ENCODE results near the gene PDIA4.
"Not testable (repeated sequence)": the region's sequence is repeated elsewhere in the genome, so short reads cannot be mapped to it uniquely, and the experiment has no call there.

The PDIA4 gene

DNA sequence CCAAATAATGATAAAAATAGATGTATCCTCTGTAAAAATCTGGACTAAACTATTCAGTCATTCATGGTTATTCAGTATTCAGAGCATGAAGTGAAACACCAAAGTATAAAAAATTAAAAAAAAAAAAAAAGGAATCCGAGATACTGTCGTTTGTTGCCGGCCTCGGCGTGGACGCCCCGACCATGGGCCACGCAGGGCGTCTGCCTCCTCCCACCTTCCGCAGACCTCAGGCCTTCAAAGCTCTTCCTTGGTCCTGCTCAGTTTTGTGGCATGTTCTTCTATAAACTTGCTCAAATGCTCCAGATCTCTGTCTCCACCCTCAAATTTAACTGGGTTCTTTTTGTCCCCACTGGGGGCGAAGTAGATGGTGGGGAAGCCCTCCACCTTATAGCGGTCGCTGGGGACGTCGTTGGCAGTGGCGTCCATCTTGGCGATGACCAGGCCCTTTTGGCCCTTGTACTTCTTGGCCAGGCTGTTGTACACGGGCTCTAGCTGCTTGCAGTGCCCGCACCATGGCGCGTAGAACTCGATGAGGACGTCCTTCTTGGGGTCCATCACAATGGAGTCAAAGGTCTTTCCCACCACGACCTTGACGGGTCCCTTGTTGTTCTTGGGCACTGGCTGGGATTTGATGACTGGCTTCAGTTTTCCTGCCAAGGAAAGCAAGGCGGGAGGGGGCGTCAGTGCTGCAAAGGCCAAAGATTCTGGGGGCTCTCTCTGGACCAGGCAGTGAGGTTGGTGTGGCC is 24.6 kb downstream of the PDIA4 start:
- DNase-seq (ENCODE audit: low read depth in 2 of 2), result no peak

DNA sequence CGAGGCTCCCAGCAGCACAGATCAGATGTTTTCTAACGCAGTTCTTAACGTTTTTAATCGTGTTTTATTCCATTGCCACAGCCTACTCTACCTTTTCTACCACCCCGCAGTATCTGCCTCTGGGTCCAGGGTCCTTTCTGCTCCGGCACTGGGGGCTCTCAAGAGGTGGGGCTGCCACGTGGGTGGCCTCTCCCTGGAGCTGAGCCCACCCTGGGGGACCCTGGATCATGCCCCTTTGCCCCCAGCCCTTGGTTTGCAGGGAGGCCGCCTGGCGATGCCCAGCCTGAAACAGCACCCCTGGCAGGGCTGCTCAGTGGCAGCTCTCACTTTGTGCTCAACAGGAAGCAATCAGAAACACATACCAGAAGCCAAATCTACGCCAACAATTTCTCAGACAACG is 25.3 kb downstream of the PDIA4 start:
- no peak for DNase-seq (ENCODE audit: low read depth in 2 of 2)

DNA sequence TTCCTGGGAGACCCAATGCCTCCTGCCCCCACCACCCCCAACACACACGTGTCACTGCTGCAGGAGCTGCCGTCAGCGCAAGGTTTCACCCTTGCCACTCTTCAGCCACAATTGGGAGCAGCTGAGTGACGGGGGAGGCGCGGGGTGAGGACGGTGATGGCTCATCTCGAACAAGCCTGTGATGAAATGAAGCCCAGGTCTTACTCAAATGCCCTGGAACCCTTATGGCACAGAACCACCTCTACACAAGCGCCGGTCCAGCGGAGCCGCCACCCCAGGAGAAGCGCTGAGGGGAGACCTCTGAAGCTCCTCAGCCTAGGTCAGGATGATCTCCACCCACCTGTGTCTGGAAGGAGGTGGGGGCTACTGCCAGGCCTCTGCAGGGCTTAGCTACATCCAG is 25.7 kb downstream of the PDIA4 start:
- DNase-seq (ENCODE audit: low read depth in 2 of 2), result no peak

DNA sequence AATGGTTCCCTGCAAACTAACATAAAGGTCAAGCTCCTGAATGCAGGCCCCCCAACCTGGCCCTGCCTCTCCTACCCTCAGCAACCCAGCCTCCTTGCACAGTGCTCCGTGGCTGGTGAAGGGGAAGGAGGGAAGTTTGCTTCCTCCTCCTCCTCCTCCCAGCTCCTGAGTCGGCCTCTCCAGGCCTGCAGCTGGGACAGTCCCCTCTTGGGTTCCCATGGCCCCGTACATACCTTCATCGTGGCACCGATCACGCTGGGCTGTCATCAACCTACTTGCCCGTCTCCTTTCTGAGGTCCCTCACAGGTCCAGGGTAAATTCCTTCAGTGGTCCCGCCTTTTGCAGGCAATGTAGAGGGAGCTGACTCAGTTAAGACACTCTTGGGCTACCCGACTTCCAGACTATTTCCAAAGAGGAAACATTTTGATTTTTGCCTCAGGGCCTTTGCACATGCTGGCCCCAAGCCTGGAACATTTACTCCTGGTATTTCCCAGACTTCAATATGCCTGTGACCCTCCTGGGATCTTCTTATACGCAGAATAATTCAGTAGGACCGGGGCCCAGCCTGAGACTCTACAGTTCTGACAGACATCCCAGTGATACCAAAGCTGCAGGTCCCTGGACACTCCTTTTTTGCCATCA is 26.8 kb downstream of the PDIA4 start:
- DNase-seq (ENCODE audit: low read depth in 2 of 2), result no peak

DNA sequence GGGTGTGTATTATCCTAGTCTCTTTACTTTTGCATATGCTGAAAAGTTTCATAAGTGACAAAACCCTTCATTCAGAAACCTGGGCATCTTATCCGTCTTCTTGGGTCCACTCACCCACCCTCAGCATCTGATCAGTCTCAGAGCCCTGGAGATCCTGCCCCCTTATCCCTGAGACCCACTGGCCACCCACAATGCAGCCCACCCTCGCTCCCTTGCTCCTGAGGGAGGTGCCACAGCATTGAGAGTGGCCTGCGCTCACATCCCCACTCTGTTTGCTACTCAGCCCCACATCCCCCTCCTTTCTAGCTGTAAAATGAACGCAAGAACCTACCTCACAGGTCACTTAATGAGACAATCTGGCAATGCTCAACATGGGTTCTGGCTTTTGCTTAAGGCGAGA is 27.3 kb downstream of the PDIA4 start:
- no peak for DNase-seq (ENCODE audit: low read depth in 2 of 2)

DNA sequence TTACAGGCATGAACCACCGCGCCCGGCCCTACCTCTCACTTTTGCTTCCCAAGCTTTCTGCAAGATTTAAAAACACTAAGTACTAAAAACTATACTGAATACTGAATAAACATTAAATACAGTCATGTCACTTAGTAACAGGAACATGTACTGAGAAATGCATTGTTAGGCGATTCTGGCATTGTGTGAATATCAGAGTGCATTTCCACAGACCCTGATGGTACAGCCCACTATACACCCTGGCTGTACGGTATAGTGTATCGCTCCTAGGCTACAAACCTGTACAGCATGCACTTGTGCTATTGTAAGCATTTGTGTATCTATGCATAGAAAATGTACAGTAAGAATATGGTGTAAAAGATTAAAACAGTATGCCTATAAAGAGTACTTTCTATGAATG is 29.1 kb downstream of the PDIA4 start:
- no peak for DNase-seq (ENCODE audit: low read depth in 2 of 2)

DNA sequence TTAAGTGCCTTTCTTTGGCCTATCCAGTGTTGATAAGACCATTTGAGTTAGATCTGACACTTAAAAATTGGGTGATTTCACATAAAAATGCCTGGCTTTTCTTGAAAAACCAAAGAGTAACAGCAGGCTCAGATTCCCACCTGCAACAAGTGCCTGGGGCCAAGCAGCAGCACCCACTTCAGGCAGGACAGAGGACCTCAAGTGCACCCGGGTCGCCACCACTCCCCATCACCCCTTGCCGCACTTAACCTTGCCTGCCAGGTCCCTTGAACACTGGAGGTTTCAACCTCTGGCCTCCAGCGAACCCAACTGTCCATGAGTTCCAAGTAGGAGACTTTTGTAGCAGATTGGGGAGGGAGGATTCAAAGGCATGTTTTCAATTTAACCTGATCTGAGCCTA is 30.8 kb downstream of the PDIA4 start:
- no peak for DNase-seq (ENCODE audit: low read depth in 2 of 2)

DNA sequence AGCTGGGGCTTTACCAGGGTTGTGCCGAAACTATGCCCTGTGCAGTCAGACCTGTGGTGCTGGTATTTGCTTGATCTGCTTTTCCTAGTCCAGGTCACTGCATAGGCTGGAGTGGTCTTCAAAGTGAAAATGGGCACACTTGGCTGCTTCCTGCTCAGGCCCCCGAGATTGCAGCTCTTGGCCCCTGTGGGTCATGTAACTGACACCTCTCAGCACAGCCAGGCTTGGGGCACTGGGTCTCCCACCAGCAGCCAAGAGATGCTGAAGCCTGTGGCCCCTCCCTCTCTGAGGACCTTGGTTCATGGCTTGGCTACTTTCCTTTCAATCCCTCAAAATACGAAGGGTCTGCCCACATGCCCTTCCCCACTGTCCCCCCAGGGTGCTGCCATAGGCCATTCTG is 33.7 kb downstream of the PDIA4 start:
- no peak for DNase-seq (ENCODE audit: low read depth in 2 of 2)

DNA sequence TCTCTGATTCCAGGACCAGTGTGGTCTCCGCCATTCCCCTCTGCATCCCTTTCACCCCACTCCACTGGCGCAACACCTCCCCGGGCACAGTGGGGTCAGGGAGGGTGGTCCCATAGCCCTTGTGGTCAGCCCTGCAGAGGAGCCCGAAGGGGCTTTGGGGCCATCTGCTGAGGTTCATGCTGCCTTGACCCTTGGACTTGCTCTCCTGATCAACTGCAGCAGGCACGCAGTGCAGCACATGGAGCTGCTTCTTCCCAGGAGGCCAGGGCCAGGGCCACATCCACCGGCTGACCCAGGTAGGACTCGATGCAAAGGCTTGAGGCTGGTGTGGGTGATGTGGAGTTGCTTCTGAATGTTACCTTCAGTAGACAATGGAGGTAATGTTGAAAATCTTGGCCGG is 35.1 kb downstream of the PDIA4 start:
- DNase-seq (ENCODE audit: low read depth in 2 of 2), result no peak

DNA sequence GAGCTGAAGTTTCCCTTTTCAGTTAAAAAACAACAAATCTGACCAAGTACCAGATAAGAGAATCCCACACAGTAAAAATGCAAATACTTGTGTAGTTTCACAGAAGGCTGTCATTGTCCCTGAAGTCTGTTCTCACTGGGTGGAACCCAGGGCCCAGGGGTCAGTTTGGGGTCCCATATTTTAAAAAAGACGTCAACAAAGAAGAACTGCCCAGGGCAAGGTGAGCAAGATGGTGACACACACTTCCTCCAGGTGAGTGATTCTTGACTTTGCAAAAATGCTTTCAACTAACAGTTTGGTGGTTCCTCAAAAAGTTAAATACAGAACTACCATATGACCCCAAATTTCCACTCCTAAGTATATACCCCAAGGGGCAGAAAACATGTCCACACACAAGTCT is 36.8 kb downstream of the PDIA4 start:
- DNase-seq (ENCODE audit: low read depth in 2 of 2), result no peak

DNA sequence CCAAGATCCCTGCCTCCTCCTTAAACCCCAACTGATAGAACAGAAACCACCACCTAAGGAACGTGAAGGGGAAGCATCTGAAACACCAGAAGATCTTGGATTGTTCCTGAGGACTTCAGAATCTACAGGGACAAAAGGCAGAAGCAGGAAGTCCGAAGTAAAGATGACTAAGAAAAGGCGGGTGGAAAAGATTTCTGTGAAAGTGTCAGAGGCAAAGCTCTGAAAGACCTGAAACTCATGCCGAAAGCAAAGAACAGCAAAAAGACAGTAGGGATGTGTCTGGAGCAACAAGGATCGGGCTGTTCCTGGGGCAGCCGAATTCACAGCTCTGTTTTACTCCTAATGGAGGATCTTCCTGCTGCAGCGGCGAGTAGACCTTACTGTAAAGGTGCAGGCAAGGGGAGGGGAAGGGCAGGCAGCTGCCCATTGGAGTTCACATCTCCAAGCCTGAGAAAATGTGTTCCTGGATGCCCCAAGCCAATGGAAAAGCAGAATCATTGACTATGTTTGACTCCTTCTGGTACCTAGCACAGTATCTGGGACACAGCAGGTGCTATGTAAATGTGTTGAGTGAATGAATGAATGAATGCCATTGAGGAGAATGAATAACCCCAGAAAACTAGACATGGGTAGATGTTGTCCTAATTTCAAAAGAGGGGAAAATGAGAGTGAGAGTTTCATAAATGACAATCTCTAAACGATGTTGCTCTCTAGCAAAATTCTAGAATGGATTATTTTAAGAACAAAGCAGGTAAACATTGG is 40.4 kb downstream of the PDIA4 start:
- DNase-seq (ENCODE audit: low read depth in 2 of 2), result no peak

DNA sequence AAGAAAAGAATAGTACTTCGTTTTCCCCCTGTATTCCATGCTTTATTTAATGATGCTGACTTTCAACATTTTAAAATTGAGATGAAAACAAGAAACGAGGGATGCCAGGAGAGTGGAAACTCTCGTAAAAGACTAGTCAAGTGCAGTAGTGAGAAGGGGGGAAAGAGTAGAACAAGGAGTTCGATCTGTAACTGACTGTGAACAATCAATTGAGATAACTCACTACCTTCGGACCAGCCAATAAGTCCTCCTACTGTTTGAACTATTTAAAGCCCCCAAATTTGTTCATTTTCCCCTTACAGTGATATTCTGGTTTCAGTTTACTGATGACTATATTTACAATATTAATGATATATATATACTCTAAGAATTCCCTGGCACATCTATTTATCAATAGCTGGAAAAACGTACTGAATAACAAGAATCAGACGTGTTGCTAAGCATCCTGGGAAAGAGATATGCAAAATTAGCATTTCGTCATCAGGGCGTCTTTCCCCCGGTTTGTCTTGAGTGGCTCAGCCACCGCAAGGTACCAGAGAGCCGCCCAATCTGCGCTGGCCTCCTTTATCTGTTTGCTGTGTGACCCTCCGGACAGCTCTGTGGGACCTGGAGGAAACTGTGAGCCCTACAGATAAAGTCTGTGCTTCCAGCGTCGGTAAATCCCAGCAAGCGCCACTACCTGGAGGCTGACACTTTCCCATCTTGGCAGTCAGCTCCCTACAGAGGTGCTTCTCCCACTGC is 41.1 kb downstream of the PDIA4 start:
- peak; percentile 59 for DNase-seq (ENCODE audit: low read depth in 2 of 2)

DNA sequence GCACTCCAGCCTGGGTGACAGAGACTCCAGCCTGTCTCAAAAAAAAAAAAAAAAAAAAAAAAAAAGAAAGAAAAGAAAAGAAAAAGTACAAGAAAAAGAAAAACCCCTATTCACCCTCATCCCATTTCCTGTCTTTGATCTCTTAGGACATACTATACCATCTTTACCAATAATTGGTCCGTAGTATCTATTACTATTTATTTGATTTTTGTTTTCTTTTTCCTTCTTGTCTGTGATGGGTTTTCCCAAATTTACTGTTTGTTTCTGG is 41.6 kb downstream of the PDIA4 start:
- no peak for DNase-seq (ENCODE audit: low read depth in 2 of 2)

DNA sequence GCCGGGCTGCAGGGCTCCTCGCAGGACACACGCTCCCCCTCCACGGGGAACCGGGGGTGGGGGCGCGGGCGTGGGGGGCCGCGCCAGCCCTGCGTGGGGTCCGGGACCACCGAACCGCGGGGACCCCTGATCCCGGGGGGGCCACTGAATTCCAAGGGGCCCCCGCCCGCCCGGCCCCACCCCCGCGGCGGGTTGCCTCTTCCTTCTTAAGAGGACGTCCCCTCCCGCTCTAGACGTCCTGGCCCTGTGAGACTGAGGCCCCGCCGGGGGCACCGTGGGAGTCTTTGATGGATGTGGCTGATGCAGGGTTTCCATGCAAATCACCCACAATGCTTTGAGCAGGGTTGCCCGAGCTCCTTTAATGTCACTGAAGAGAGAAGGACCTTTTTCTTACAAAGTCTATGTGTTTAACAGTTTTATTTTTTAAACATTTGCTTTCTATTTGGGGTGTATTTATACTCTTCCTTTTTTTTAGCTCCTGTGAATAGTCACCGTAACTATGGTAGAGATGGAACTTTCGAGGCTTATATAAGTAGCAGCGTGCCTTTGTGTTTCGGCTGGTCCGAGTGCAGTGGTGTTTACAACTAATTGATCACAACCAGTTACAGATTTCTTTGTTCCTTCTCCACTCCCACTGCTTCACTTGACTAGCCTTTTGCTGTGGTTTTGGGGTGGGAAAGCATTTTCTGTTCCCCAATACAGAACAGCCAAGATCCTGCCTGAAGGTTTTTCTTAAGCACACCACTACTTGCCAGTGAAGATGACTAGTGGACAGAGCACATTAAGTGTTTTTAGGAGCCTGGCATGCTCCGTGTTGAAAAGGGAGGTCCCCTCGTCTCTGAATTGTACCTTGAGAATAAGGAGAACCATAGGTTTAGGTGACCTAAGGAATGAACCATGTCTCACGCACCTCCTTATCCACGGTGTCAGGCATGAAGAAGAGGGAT is 44.8 kb downstream of the PDIA4 start:
- peak; percentile 61 to 64 for DNase-seq (ENCODE audit: low read depth in 2 of 2)

DNA sequence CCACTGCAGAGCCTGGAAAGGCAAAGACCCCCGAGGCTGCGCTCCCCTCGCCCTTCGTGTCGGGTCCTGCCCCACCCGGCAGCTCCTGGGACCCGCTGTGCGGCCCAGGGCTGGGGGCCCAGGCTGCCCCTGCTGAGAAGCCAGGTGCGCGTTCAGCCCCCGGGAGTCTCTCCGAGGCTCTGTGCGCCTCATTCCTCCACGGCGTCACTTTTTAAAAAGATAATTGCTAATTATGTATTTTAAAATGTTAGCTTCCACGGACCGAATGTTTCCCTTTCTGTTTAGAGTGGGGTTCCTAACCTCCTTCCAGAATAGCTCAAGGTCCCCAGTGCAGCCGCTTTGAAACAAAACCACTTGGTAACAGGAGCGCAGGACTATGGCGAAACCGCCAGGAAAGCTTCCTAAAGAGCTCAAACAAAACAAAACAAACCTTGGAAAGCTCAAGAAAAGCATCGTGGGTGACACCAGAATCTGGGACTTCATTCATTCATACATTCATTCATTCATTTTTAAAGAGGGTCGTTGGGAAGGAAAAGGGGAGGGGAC is 45.6 kb downstream of the PDIA4 start:
- DNase-seq (ENCODE audit: low read depth in 2 of 2), result no peak

DNA sequence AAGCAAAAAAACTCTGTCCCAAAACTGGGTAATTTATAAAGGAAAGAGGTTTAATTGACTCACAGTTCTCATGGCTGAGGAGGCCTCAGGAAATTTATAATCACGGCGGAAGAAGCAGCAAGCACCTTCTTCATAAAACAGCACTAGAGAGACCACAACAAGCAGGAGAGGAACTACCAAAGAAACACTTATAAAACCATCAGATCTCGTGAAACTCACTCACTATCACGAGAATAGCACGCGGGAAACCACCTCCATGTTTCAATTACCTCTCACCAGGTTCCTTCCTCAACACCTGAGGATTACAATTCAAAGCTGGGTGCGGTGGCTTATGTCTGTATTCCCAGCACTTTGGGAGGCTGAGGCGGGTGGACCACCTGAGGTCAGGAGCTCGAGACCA is 48.5 kb downstream of the PDIA4 start:
- DNase-seq (ENCODE audit: low read depth in 2 of 2), result no peak

DNA sequence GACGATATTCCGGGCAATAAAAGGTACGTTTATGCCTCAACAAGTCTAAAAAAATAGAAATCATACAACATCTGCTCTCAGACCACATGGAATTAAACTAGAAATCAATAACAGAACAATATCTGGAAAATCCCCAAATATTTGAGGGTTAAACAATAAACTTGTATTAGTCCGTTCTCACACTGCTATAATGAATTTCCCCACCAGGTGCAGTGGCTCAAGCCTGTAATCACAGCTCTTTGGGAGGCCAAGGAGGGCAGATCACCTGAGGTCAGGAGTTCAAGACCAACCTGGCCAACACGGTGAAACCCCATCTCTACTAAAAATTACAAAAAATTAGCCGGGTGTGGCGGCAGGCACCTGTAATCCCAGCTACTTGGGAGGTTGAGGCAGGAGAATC is 49.2 kb downstream of the PDIA4 start:
- DNase-seq (ENCODE audit: low read depth in 2 of 2), result not testable (repeated sequence)

DNA sequence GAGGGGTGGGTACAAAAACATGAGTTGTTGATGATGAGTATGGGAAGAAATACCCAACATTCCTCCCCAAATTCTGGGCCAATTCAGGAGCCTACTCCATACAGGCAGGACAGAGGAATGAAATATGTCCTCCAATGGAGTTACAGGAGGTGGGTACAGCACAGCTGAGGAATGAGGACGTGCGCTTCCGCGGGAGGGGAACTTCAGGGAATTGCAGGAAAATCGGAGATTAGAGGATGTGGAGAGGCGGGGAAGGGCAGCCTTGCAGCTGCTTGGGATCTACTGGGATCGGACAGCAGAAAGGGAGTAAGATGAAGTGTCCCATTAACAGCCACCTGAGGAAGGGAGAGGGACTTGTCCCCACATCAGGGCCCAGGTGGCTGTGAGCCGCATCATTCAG is 50.2 kb downstream of the PDIA4 start:
- DNase-seq (ENCODE audit: low read depth in 2 of 2), result no peak

DNA sequence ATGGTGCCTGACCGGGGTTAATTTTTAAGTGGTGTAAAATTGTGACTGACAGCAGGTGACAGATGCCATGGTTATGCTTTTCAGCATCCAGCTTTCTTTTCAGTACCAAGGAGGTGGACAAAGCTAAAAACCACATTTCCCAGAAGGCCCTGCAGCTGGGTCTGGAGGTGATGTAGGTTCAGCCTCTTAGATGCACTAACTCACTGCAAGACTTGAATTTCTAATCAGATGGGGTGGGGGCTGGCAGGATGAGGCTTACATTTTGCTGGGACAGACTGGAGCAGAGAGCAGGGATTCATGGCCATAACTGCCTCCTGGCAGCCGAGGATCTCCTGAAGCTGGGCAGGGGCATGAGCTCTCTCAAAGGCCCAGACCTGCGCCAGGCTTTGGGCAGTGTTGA is 52.4 kb downstream of the PDIA4 start:
- no peak for DNase-seq (ENCODE audit: low read depth in 2 of 2)

DNA sequence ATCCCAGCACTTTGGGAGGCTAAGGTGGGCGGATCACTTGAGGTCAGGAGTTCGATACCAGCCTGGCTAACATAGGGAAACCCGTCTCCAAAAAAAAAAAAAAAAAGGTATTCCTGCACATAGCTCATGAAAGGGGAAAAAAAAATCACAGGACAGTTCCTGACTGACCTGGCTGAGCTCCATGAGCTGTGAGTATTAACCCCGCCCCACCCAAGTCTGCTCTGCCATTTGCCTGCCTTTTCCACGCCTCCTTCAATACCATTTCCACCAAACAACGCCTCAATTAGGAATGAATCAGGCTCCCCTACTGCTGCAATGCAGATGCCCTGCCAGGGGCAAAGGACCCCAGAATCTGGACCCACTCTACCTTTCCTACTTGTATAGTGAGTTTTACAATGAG is 55.0 kb downstream of the PDIA4 start:
- no peak for DNase-seq (ENCODE audit: low read depth in 2 of 2)

DNA sequence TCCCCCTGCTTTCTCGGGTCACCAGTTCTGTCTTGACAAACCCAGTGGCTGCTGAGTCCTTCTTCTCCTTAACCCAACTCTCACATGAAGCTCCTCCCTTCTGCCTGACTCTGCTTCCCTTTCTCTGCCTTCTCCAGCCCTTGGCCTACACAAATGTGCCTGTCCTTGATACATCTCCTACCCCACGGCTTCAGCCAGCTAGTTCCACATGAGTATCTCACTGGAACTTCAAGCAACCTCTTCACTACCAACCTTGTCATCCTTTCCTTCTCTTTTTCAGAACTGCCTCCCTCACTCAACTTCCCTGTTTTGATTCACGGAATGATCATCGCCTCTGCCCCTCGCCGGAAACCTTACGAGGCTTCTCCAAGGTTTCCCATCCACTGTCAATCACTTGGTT is 55.9 kb downstream of the PDIA4 start:
- no peak for DNase-seq (ENCODE audit: low read depth in 2 of 2)

All from stimulated activated CD8-positive, alpha-beta memory T cell treated with anti-CD3 and anti-CD28 coated beads, Interleukin-2, amount 100 ng/mL, for 1 hour (primary cell).